Neutrophil (primary cell): Measurements from ENCODE around the gene ALPK3.

ENCODE experiments used
- H3K27ac ChIP-seq: fragments of 200-600 bp; sonication (generic); 2 replicates; pipeline ENCODE4 v1.5.1; 2016; ENCODE audit warnings: mild to moderate bottlenecking, moderate library complexity
- H3K27me3 ChIP-seq: fragments of 200-600 bp; sonication (generic); 2 replicates; pipeline ENCODE4 v1.6.0; 2016; ENCODE audit warnings: mild to moderate bottlenecking
- H3K36me3 ChIP-seq: fragments of 200-600 bp; sonication (generic); 2 replicates; pipeline ENCODE4 v1.5.1; 2017
- H3K4me1 ChIP-seq, 2 experiments: fragments of 200-600 bp in 1 of 2; sonication (generic) in 1 of 2; 1 replicate in 1 of 2; 2 replicates in 1 of 2; pipeline versions ENCODE4 v1.5.1 to v1.6.1; 2013 to 2016; ENCODE audit warnings: low read depth in 1 of 2, low read length in 1 of 2, mild to moderate bottlenecking in 1 of 2, moderate library complexity in 1 of 2; ENCODE audit not compliant: control insufficient read depth in 1 of 2, insufficient read depth in 1 of 2
- H3K4me3 ChIP-seq, 2 experiments: fragments of 200-600 bp in 1 of 2; sonication (generic) in 1 of 2; 1 replicate in 1 of 2; 2 replicates in 1 of 2; pipeline ENCODE4 v1.5.1; 2013 to 2016; ENCODE audit warnings: low read depth in 1 of 2, low read length in 1 of 2, mild to moderate bottlenecking in 1 of 2, moderate library complexity in 1 of 2
- H3K9me3 ChIP-seq: fragments of 200-600 bp; sonication (generic); 2 replicates; pipeline ENCODE4 v1.5.1; 2016
- CTCF ChIP-seq: fragments of 200-600 bp; sonication (generic); IDR thresholded peaks from 2 replicates; pipeline ENCODE4 v1.5.1; 2016; ENCODE audit warnings: antibody characterized with exemption

The ALPK3 gene

GRCh38 chr15:84824260-84825007, 7.3 kb downstream of the ALPK3 start:
- H3K4me1 ChIP-seq, result peaks cover 17% of the 10 kb centered on the region in 2 experiments
- no peaks in the 10 kb centered on the region for H3K27me3 ChIP-seq
- H3K27ac ChIP-seq, result no peak overlapping the region
- H3K36me3 ChIP-seq, result no peaks in the 10 kb centered on the region
- no peak for TF ChIP-seq CTCF
- no peaks in the 10 kb centered on the region for H3K9me3 ChIP-seq
- H3K4me3 ChIP-seq, result no peak overlapping the region

- no peaks in the 10 kb centered on the region for H3K27me3 ChIP-seq
- TF ChIP-seq CTCF, result no peak
- H3K9me3 ChIP-seq, result no peaks in the 10 kb centered on the region
- peaks cover 20 to 27% of the 10 kb centered on the region in 2 experiments for H3K4me1 ChIP-seq
- no peak overlapping the region for H3K4me3 ChIP-seq
- H3K27ac ChIP-seq, result no peak overlapping the region
- H3K36me3 ChIP-seq, result no peaks in the 10 kb centered on the region
Measured at GRCh38 chr15:84826369-84826823, 9.2 kb downstream of the ALPK3 start.

DNA sequence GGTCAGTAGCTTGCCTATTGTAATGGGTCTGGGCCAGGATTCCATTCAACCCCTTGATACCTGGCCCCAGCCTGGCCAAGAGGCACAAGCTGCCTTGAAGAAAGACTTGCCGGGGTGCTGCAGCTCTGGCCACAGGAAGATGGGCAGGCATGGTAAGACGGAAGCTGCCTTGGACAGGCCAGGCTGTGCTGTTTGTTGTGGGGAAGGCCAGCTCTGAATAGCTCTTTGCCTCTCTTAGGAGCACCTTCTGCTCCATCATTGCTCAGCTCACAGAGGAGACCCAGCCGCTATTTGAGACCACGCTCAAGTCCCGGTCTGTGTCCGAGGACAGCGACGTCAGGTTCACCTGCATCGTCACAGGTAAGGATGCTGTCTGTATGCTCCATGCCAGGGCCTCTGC, 10.1 kb downstream of the ALPK3 start:
- no peaks in the 10 kb centered on the region for H3K36me3 ChIP-seq
- H3K27me3 ChIP-seq, result no peaks in the 10 kb centered on the region
- H3K9me3 ChIP-seq, result no peaks in the 10 kb centered on the region
- no peak for TF ChIP-seq CTCF
- peaks cover 20 to 35% of the 10 kb centered on the region in 2 experiments for H3K4me1 ChIP-seq
- no peak overlapping the region for H3K4me3 ChIP-seq
- H3K27ac ChIP-seq, result no peak overlapping the region

- Histone ChIP-seq H3K36me3 (no peaks in the 10 kb centered on the region), H3K27me3 (no peaks in the 10 kb centered on the region), H3K4me1 (peaks cover 28 to 46% of the 10 kb centered on the region in 2 experiments), H3K4me3 (peak overlapping the region in 1 of 2 experiments; percentile 5), H3K27ac (peak overlapping the region; percentile 28), H3K9me3 (no peaks in the 10 kb centered on the region)
- TF ChIP-seq CTCF, result no peak
Measured at GRCh38 chr15:84828086-84828908, 11.1 kb downstream of the ALPK3 start.

DNA sequence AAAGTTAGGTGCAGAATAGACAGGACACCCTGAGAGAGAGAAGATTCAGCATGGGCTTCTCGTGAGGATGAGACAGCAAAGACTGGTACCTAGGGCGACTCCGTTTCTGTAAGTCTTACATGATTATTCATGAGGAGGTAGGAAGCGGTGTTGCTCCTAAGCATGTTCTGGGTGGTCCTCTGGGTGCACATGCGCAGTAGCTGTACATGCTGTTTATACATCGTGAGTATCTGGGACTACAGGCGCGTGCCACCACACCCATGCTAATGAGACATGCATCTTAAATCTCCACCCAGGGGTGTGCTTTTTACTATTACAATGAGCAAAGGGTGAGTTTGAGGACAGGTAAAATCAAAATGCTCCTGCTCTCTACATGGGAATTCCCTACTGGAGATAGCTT, 12.3 kb downstream of the ALPK3 start:
- Histone ChIP-seq H3K9me3 (no peaks in the 10 kb centered on the region), H3K4me3 (no peak overlapping the region), H3K27ac (no peak overlapping the region), H3K36me3 (no peaks in the 10 kb centered on the region), H3K4me1 (peaks cover 39 to 57% of the 10 kb centered on the region in 2 experiments), H3K27me3 (no peaks in the 10 kb centered on the region)
- no peak for TF ChIP-seq CTCF
